CD4-positive, alpha-beta T cell treated with Interleukin-10 for 1 hour (primary cell): ENCODE data around the gene ITIH4.

Experiments used
- DNase-seq: peaks from one replicate; pipeline ENCODE4 v3.0.0-alpha.2; 2020

Gene ITIH4

GRCh38 chr3:52795298-52795900 lies 35.1 kb downstream of the ITIH4 start:
- DNase-seq, result no peak

GRCh38 chr3:52794612-52795099 lies 35.8 kb downstream of the ITIH4 start, which contains the start of gene ITIH3:
TSS of gene ITIH3 (plus strand) at chr3:52794796. CDS start at chr3:52794804, 8 bp downstream.
- DNase-seq, result no peak

GRCh38 chr3:52793702-52794611 lies 36.5 kb downstream of the ITIH4 start:
- DNase-seq, result no peak

- no peak for DNase-seq
Measured at GRCh38 chr3:52792961-52793695, 37.3 kb downstream of the ITIH4 start.

GRCh38 chr3:52792413-52792812 lies 38.1 kb downstream of the ITIH4 start:
- no peak for DNase-seq

GRCh38 chr3:52791928-52792327 lies 38.5 kb downstream of the ITIH4 start:
- no peak for DNase-seq

GRCh38 chr3:52791366-52791765 lies 39.1 kb downstream of the ITIH4 start:
- DNase-seq, result no peak

- no peak for DNase-seq
Measured at GRCh38 chr3:52790741-52791140, 39.7 kb downstream of the ITIH4 start.

GRCh38 chr3:52790337-52790736 lies 40.1 kb downstream of the ITIH4 start:
- DNase-seq, result no peak

- no peak for DNase-seq
Measured at GRCh38 chr3:52789746-52790040, 40.8 kb downstream of the ITIH4 start.

GRCh38 chr3:52788890-52789745 lies 41.4 kb downstream of the ITIH4 start:
- no peak for DNase-seq

GRCh38 chr3:52787672-52788625 lies 42.5 kb downstream of the ITIH4 start:
- no peak for DNase-seq

GRCh38 chr3:52787246-52787645 lies 43.2 kb downstream of the ITIH4 start:
- DNase-seq, result no peak

- no peak for DNase-seq
Measured at GRCh38 chr3:52786330-52787215, 43.9 kb downstream of the ITIH4 start.

GRCh38 chr3:52784931-52785590 lies 45.4 kb downstream of the ITIH4 start:
- DNase-seq, result no peak

GRCh38 chr3:52784021-52784621 lies 46.4 kb downstream of the ITIH4 start:
- DNase-seq, result no peak

GRCh38 chr3:52783211-52783555 lies 47.3 kb downstream of the ITIH4 start:
- DNase-seq, result no peak

- no peak for DNase-seq
Measured at GRCh38 chr3:52782412-52783210, 47.9 kb downstream of the ITIH4 start.

- no peak for DNase-seq
Measured at GRCh38 chr3:52781741-52782140, 48.7 kb downstream of the ITIH4 start.
